GM18909 (cell line): ENCODE measurements around the gene DENND1A.

Experiments
- ATAC-seq: cut with Tn5 transposase; IDR thresholded peaks from one replicate; pipeline ENCODE4 v1.9.1; 2021; ENCODE audit warnings: mild to moderate bottlenecking; ENCODE audit not compliant: unreplicated experiment, poor library complexity

Gene DENND1A

DNA sequence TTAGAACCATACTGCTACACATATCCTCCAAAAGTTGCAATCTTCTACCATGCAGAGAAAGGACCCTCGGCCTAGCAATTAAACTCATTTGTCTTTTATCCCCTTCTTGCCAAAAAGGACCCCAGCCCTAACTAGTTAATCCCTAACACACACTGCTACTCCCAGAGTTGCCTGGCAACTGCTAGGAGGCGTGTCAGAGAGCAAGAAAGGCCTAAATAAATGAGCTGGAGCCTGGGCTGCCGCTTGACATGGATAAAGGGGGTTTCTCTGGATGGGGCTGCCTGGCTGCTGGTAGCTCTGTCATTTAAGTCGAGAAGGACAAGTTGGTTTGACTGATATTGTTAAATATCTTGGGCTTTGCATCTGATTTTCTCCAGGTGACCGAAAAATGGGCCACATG lies 379.1 kb downstream of the DENND1A start:
- no peak for ATAC-seq

DNA sequence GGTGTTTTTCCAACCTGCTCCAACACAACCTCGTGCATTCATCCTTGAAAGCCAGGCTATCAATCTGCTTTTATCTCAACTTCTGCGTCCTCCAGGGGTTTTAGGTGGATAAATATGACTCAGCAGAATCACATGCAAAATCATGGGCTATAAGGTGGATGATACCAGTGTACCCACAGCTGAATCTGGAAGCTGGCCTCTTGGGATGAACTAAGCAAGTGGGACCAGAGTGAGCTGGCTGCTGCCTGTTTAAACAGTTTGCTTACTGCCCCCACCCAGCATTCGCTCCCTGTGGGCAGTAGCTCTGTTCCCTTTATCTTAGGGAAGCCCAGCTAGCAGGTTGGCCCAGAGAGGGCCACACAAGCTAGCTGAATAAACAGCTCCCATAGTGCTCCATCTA lies 379.9 kb downstream of the DENND1A start:
- no peak for ATAC-seq

DNA sequence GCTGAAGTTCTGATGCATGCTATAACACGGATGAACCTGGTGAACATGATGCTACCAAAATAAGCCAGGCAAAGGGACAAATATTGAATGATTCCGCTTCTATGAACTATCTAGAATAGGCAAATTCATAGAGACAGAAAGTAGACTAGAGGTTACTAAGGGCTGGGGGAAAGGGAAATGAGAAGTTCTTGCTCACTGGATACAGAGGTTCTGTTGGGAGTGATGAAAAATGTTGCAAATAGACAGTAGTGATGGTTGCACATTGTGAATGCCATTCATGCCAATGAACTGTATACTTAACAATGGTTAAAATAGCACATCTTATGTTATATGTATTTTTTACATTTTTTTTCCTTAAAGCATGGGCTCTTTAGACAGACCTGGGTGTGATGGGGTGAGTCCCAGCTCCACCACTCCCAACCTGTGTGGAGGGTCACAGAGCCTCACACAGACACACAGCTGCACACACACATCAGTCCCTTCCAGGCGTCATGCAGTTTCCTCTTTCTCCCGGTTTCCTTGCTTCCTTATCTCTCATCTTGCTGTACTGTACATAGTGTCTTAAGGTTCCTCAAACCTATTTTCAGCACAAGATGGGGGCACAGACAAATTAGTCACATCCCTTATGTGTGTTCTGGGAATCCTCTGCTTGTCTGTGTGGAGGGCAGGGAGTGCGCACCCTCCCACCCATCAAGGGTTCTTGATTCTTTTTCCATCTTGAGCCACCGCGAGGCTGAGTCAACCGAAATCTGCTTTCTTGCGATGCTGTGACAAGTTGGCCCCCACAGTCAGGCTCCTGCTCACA lies 381.0 kb downstream of the DENND1A start:
- ATAC-seq: no peak

- ATAC-seq: no peak
Observed at GRCh38 chr9:123544007-123544827, 385.7 kb downstream of the DENND1A start.

GRCh38 chr9:123543492-123543891 lies 386.4 kb downstream of the DENND1A start:
- ATAC-seq: no peak

DNA sequence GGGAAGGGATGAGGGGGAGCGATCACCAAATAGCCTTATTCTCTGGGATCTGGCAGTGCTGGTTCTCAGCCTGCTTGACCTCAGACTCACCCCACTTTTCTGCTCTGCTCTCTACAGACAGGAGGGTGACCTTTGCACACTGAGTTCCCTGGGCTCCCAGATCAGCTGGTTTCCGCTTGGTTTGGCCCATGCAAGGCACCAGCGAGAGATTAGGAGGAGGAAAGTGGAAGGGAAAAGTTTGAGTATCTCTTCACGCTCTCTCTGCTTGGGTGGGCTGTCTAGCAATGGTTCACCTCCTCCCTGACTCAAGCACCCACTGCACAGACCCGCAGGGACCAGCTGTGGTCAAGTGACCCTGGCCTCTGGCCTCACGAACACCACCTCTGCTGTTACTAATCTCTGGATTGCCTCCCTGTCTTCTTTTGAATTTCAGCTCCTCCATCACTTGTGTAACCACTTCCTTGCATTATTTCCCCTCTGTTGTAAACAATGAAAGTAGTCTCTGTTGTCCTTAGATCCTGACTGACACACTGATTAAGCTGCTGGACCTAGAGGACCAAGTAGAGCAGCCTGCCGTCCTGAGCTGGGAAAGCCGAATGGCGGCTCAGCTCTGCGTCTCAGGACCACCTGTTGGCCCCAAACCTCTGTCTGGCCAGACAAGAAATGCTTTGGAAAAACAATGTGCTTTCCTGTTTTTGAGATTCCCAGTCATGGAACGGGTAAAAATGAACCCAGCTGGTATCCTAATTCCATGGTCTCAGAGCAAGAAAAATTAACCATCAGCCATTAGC lies 387.3 kb downstream of the DENND1A start:
- no peak for ATAC-seq

DNA sequence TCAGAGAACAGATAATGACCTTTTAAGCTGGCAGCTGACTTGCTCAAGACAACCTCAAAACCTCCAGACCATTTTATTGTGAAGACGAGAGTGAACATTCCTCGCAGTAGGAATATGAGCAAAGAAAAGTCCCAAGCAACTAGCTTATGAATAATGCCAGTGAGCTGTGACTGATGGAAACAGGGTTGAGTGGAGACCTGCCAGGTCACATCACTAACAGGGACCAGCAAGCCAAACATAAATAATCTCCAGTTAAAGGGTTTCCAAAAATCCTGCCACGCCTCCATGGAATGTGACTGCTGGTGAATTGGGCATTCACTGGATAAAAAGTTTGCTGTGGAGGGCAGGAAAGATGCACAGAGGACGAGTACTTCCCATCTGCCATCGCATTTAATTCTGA lies 388.5 kb downstream of the DENND1A start:
- no peak for ATAC-seq

DNA sequence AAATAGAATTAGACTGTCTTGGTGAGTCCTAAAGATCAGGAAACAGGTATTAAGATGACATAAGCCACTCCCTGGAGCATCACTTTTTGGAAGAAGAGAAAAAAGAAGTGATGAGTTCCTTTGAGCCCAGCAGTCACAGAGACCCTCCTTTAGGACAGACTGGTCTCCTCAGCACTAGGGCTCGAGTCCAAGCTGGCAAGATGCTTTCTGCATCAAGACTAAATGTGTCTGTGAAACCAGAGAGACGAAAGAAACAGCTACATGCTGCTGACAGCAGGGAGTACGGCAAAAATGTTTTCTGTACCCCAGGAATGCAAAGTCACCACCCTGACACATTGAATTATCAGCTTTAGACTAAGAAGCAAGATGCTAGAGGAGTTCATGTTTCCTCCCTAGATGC lies 389.5 kb downstream of the DENND1A start:
- no peak for ATAC-seq

DNA sequence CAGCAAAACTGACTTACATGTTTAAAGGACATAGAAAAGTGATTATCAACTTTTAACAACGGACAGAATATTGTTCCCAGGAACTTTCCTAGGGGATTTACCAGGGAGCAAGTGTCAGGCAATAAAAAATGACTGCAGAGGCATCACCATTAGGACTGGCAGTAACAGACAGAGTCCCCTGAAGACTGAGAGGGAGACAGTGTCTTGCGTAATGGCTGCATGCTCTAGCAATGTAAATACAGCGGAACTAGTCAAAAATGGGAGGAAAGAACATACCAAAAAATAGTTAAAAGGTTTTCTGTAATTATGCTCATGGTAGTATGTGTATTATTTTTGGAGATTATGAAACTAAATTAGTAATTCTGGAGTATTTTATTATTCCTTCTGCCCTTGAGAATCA lies 392.1 kb downstream of the DENND1A start:
- ATAC-seq: no peak

DNA sequence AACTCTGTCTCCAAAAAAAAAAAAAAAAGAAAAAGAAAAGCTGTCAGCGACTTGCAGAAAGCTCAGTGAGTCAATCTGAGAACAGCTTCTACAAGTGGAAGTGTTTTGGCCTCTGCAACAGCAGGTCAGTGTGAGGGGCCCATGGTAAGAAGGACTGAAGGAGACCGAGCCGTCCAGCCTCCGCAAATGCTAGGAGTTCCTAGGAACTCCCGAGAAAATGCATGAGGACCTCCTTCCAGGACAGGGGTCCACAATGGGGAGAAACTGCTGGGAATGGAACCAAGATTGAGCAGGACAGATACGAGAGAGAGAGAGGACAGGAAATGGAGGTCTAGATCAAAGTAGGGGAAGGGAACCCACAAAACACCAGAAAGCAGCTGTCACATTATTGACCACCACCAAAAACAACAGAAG lies 393.5 kb downstream of the DENND1A start:
- ATAC-seq: no peak

DNA sequence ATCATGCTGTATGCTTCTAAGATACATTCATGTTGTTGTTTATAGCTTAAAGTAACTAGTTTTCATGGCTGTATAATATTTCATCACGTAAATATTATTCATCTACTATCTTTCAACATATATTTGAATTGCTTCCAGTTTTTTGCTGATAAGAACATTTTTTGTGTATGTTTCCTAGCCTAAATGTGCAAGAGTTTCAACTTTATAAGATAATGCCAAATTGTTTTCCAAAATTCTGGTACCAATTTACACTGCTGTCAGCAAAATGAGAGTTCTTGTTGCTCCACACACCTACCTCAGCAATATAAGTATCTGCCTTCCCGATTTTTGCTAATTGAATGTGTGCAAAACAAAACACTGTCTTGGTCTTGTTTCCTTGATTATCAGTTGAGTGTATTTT lies 395.6 kb downstream of the DENND1A start:
- no peak for ATAC-seq

- ATAC-seq: no peak
Observed at GRCh38 chr9:123530244-123530643, 399.7 kb downstream of the DENND1A start.

DNA sequence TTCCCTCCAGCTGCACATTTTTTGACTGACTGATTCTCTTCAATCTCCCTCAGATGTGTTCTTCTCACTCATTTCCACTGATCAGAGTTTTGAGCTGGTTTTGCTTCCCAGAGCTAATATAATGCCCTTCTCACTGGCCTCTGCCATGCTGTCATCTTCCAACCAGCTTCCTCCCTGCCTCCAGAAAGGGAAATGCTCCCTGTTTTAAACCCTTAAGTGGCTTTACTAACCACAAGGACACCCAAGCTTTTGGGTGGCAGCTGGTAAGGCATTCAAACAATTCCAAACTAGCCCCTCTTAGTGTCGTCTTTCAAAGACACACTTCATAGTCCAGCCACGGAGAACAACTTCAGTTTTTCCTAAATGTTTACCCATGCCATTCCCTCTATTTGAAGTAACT lies 401.4 kb downstream of the DENND1A start:
- no peak for ATAC-seq

DNA sequence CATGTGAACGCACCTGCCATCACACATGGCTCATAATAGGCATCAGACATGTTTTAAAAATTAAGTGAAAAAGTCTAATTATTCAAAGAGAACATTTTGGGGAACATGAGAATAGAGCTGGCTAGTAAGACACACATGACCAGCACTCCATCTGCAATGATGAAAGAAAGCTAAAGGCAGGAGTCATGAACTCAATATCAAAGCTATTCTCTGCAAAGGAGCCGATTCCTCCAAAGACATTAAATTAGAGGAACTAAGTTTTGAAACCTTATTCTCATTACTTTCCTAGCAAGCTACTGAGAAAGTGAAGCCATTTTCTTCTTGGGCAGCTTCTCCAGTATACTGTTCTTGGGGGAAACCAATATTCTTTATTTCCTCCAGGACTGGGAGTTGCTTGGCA lies 401.9 kb downstream of the DENND1A start:
- no peak for ATAC-seq

DNA sequence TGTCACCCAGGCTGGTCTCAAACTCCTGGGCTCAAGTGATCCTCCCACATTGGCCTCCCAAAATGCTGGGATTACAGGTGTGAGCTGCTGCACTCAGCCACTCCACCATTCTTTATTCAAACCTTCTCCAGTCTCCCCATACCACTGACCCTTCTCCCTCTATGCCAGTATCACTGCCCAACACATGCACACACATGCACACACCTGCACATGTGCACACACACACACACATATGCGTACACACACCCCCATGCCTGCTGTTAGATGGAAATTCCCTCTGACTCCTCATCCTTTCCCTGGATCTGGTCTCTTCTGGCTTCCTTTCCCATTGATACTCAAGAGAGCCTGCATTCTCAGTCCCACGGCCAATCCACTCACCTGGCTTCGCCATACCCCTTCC lies 404.0 kb downstream of the DENND1A start:
- ATAC-seq: no peak

DNA sequence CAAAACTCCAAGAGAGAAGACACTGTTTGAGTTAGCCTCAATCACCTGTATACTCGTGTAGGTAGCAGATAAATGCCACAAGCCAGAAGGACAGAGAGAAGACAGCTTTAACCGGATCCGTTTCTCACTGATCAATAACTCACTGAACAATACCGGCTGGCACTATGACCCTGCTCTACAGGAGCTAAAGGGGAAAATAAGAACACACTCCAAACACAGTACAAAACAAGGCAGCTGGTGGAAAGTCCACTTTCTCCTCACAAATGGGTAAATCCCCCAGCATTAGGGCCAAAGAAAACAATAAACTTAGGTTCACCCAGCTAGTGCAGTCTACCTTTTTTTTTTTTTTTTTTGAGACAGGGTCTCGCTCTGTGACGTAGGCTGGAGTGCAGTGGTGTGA lies 404.5 kb downstream of the DENND1A start:
- no peak for ATAC-seq

- no peak for ATAC-seq
Observed at GRCh38 chr9:123524866-123525265, 405.1 kb downstream of the DENND1A start.

- ATAC-seq: no peak
Observed at GRCh38 chr9:123523845-123524244, 406.1 kb downstream of the DENND1A start.

GRCh38 chr9:123523001-123523400 lies 406.9 kb downstream of the DENND1A start:
- no peak for ATAC-seq

- no peak for ATAC-seq
Observed at GRCh38 chr9:123522251-123522650, 407.7 kb downstream of the DENND1A start.

- ATAC-seq: no peak
Observed at GRCh38 chr9:123518338-123518737, 411.6 kb downstream of the DENND1A start.
